Measurements from ENCODE around the gene ADCY5. TPM values are rescaled to one million over a fixed set of nuclear protein-coding genes. Genes with fewer than 3 reads are reported as not detected.

ADCY5 gene
- total RNA-seq, 2 donors from 2014 or later = 12.9 to 69.6 TPM

GRCh38 chr3:123297627-123297899 is 151.3 kb downstream of the ADCY5 start:
- Histone ChIP-seq H3K4me3 (no peak overlapping the region), H3K27me3 (replicated peaks; ENCODE audit: insufficient read depth) (no peaks in the 10 kb centered on the region), H3K27ac (no peak overlapping the region), H3K4me1 (replicated peaks) (no peaks in the 10 kb centered on the region), H3K36me3 (no peaks in the 10 kb centered on the region), H3K9me3 (no peaks in the 10 kb centered on the region)
- TF ChIP-seq POLR2A (IDR thresholded peaks at IDR 0.05) (no peak), POLR2AphosphoS5 (IDR thresholded peaks at IDR 0.05) (no peak), CTCF (IDR thresholded peaks at IDR 0.05) (no peak)
- DNase-seq (ENCODE audit: low spot score) = no peak
- intact Hi-C loops (cut with DNase I) = no loop called here
- WGBS = 84% methylated on average over 6 of the region's 6 CpGs

GRCh38 chr3:123296836-123297626 is 151.9 kb downstream of the ADCY5 start:
- 88% methylated on average over 13 of the region's 13 CpGs for WGBS

GRCh38 chr3:123296261-123296660 is 152.6 kb downstream of the ADCY5 start:
- Histone ChIP-seq H3K27ac (no peak overlapping the region), H3K36me3 (no peaks in the 10 kb centered on the region), H3K4me3 (no peak overlapping the region), H3K9me3 (no peaks in the 10 kb centered on the region), H3K4me1 (replicated peaks) (no peaks in the 10 kb centered on the region), H3K27me3 (replicated peaks; ENCODE audit: insufficient read depth) (no peaks in the 10 kb centered on the region)
- DNase-seq (ENCODE audit: low spot score) = no peak
- WGBS = 87% methylated on average over 7 of the region's 7 CpGs
- TF ChIP-seq CTCF (IDR thresholded peaks at IDR 0.05) = no peak
- TF ChIP-seq POLR2A (IDR thresholded peaks at IDR 0.05) = no peak
- no peak for TF ChIP-seq POLR2AphosphoS5 (IDR thresholded peaks at IDR 0.05)
- intact Hi-C loops (cut with DNase I) = no loop called here

More at GRCh38 chr3:123296836-123297626, 151.9 kb downstream of the ADCY5 start:
- no peak for TF ChIP-seq POLR2A (IDR thresholded peaks at IDR 0.05)
- no peak for TF ChIP-seq POLR2AphosphoS5 (IDR thresholded peaks at IDR 0.05)
- no peak for TF ChIP-seq CTCF (IDR thresholded peaks at IDR 0.05)
- intact Hi-C loops (cut with DNase I) = no loop called here
- Histone ChIP-seq H3K9me3 (no peaks in the 10 kb centered on the region), H3K4me1 (replicated peaks) (no peaks in the 10 kb centered on the region), H3K4me3 (no peak overlapping the region), H3K27me3 (replicated peaks; ENCODE audit: insufficient read depth) (no peaks in the 10 kb centered on the region), H3K27ac (no peak overlapping the region), H3K36me3 (no peaks in the 10 kb centered on the region)
- no peak for DNase-seq (ENCODE audit: low spot score)

GRCh38 chr3:123295901-123296250 is 153.0 kb downstream of the ADCY5 start:
- no peaks in the 10 kb centered on the region for H3K9me3 ChIP-seq
- WGBS = 74% methylated on average over 10 of the region's 11 CpGs
- H3K4me1 ChIP-seq (replicated peaks) = no peaks in the 10 kb centered on the region
- H3K4me3 ChIP-seq = no peak overlapping the region
- TF ChIP-seq POLR2AphosphoS5 (IDR thresholded peaks at IDR 0.05) (no peak), CTCF (IDR thresholded peaks at IDR 0.05) (no peak), POLR2A (IDR thresholded peaks at IDR 0.05) (no peak)
- no peak overlapping the region for H3K27ac ChIP-seq
- DNase-seq (ENCODE audit: low spot score) = no peak
- no peaks in the 10 kb centered on the region for H3K27me3 ChIP-seq (replicated peaks; ENCODE audit: insufficient read depth)
- intact Hi-C loops (cut with DNase I) = no loop called here
- H3K36me3 ChIP-seq = no peaks in the 10 kb centered on the region

GRCh38 chr3:123295171-123295900 is 153.6 kb downstream of the ADCY5 start:
- no peak for DNase-seq (ENCODE audit: low spot score)
- Histone ChIP-seq H3K27me3 (replicated peaks; ENCODE audit: insufficient read depth) (no peaks in the 10 kb centered on the region), H3K36me3 (no peaks in the 10 kb centered on the region), H3K4me3 (no peak overlapping the region), H3K4me1 (replicated peaks) (no peaks in the 10 kb centered on the region), H3K27ac (no peak overlapping the region), H3K9me3 (no peaks in the 10 kb centered on the region)
- TF ChIP-seq CTCF (IDR thresholded peaks at IDR 0.05) (no peak), POLR2A (IDR thresholded peaks at IDR 0.05) (no peak), POLR2AphosphoS5 (IDR thresholded peaks at IDR 0.05) (no peak)
- intact Hi-C loops (cut with DNase I) = no loop called here
- WGBS = 72% methylated on average over 7 of the region's 7 CpGs

All from prostate gland (tissue), 2 donors.